Cardiac muscle cell (in vitro differentiated cells and primary cell): ENCODE measurements around the gene MRM2. TPM values are rescaled to one million over a fixed set of nuclear protein-coding genes. Genes with fewer than 3 reads are reported as not detected.

Experiments used
- DNase-seq, 2 donors: peaks; one replicate each; pipeline versions ENCODE4 v3.0.0 to v3.0.0-alpha.2; 2010 to 2017; ENCODE audit warnings: low read depth in 1 of 2, low spot score in 1 of 2
- H3K27ac ChIP-seq: fragments of 200-600 bp; sonication (generic); 2 replicates; pipeline ENCODE4 v1.5.1; 2016
- H3K27me3 ChIP-seq: fragments of 200-600 bp; sonication (generic); 2 replicates; pipeline ENCODE4 v1.6.0; 2016; ENCODE audit warnings: control low read depth
- H3K36me3 ChIP-seq: fragments of 200-600 bp; sonication (generic); 2 replicates; pipeline ENCODE4 v1.5.1; 2016; ENCODE audit warnings: control low read depth
- H3K4me1 ChIP-seq: fragments of 200-600 bp; sonication (generic); 2 replicates; pipeline ENCODE4 v1.8.1; 2017; ENCODE audit warnings: low read depth, mild to moderate bottlenecking, mixed run types
- H3K4me3 ChIP-seq: fragments of 200-600 bp; sonication (generic); 2 replicates; pipeline ENCODE4 v1.5.1; 2016; ENCODE audit warnings: mild to moderate bottlenecking
- H3K9me3 ChIP-seq: fragments of 200-600 bp; sonication (generic); 2 replicates; pipeline ENCODE4 v1.5.1; 2017; ENCODE audit warnings: low read depth, mild to moderate bottlenecking, control low read depth
- CTCF ChIP-seq: IDR thresholded peaks from 2 replicates; pipeline ENCODE4 v1.5.1; 2012; ENCODE audit warnings: low read depth, mild to moderate bottlenecking, low read length
- polyA plus RNA-seq: library from polyadenylated mRNA; unstranded; fragments of >200 nt; fragmentation: Nextera tagmentation; extraction: Ambion mirVana; gene quantifications from 2 replicates; pipeline ENCODE4 v1.2.1, GENCODE V29; 2016
- total RNA-seq: library from RNA; depleted of rRNA; stranded (reverse); fragments of >200 nt; gene quantifications from 2 replicates; pipeline ENCODE4 v1.2.3, GENCODE V29; 2016

The MRM2 gene
- total and polyA plus RNA-seq, 2 experiments from 2014 or later, result 24.2 to 53.5 TPM

GRCh38 chr7:2231992-2232765, 9.8 kb downstream of the MRM2 start:
- H3K27me3 ChIP-seq, result no peaks in the 10 kb centered on the region
- peak in 1 of 2 donors; percentile 57 for DNase-seq
- H3K4me3 ChIP-seq, result peak overlapping the region; percentile 79
- TF ChIP-seq CTCF, result no peak
- peaks cover 8% of the 10 kb centered on the region for H3K4me1 ChIP-seq
- H3K9me3 ChIP-seq, result no peaks in the 10 kb centered on the region
- H3K27ac ChIP-seq, result peak overlapping the region; percentile 81
- peaks cover 13% of the 10 kb centered on the region for H3K36me3 ChIP-seq

DNA sequence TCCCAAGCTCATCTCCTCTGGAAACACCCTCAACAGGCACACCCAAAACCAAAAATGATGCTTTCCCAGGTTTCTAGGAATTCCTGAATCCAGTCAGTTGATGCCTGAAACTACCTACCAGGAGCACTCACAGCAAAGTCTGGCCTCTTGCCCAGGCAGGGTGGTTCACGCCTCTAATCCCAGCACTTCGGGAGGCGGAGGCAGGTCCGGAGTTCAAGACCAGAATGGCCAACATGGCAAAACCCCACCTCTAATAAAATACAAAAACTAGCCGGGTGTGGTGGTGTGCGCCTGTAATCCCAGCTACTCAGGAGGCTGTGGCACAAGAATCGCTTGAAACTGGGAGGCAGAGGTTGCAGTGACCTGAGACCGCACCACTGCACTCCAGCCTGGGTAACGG, 11.1 kb downstream of the MRM2 start:
- Histone ChIP-seq H3K9me3 (no peaks in the 10 kb centered on the region), H3K27ac (no peak overlapping the region), H3K36me3 (peaks cover 17% of the 10 kb centered on the region), H3K27me3 (no peaks in the 10 kb centered on the region), H3K4me3 (no peak overlapping the region), H3K4me1 (peaks cover 8% of the 10 kb centered on the region)
- no peak for DNase-seq
- TF ChIP-seq CTCF, result no peak

DNA sequence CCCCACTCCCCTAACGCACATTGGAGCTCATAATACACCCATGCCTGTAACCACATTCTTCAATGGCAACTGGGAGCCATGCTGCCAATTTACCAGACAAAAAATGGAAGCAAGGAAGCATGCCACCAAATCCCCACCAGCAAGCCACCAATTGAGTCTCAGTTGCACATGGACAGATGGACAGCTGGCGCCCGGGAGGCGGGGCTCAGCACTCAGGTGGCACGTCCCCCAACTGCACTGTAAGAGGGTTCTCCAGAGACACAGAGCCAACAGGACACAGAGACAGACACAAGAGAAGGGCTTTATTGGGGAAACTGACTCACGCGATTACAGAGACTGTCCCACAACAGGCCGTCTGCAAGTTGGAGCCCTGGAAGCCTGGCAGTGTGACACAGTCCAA, 11.8 kb downstream of the MRM2 start:
- Histone ChIP-seq H3K36me3 (peaks cover 14% of the 10 kb centered on the region), H3K27ac (no peak overlapping the region), H3K27me3 (no peaks in the 10 kb centered on the region), H3K4me1 (peaks cover 8% of the 10 kb centered on the region), H3K9me3 (no peaks in the 10 kb centered on the region), H3K4me3 (no peak overlapping the region)
- no peak for DNase-seq
- no peak for TF ChIP-seq CTCF

DNA sequence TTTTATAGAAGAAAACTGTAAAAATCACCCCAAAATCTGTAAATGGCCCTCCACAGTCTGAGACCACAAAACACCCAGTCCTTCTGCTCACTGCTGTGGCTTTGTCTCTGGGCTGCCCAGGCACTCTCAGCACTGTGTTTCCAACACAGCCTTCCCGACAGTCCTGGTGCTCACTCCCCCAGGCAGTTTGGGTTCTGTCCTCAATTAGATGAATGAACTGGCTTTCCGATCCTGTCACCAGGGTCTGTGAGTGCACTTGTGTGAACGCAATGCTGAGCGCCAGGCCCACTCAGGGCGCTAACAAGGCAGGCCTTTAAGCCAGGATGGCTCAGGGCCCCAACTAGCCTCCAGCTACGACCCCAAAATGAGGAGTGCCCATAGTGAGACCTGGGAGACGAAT, 12.5 kb downstream of the MRM2 start:
- H3K4me1 ChIP-seq, result peaks cover 8% of the 10 kb centered on the region
- H3K9me3 ChIP-seq, result no peaks in the 10 kb centered on the region
- no peak for TF ChIP-seq CTCF
- no peak overlapping the region for H3K4me3 ChIP-seq
- no peak overlapping the region for H3K27ac ChIP-seq
- no peaks in the 10 kb centered on the region for H3K27me3 ChIP-seq
- no peak for DNase-seq
- peaks cover 11% of the 10 kb centered on the region for H3K36me3 ChIP-seq

GRCh38 chr7:2228921-2229320, 13.1 kb downstream of the MRM2 start:
- H3K27ac ChIP-seq, result no peak overlapping the region
- no peak overlapping the region for H3K4me3 ChIP-seq
- no peaks in the 10 kb centered on the region for H3K27me3 ChIP-seq
- DNase-seq, result no peak
- peaks cover 12% of the 10 kb centered on the region for H3K36me3 ChIP-seq
- peaks cover 8% of the 10 kb centered on the region for H3K4me1 ChIP-seq
- H3K9me3 ChIP-seq, result no peaks in the 10 kb centered on the region
- no peak for TF ChIP-seq CTCF
